SK-N-SH (cell line): ENCODE data around the gene MALRD1. TPM values are rescaled to one million over a fixed set of nuclear protein-coding genes. Genes with fewer than 3 reads are reported as not detected.

Experiments
- CTCF ChIA-PET: fragments of 300-600, 350-600 bp; formaldehyde crosslinking; extraction: SDS; loops from one replicate; lab custom pipeline; 2021; lab: Yijun Ruan, JAX
- POLR2A ChIA-PET: fragments of 350-600 bp; sonication (Branson Sonifier 250); formaldehyde crosslinking; extraction: SDS; loops from one replicate; lab custom pipeline; 2020; ENCODE audit warnings: antibody characterized with exemption, inconsistent platforms; lab: Yijun Ruan, JAX
- DNase-seq: peaks from one replicate; pipeline ENCODE4 v3.0.0; 2012
- H2AFZ ChIP-seq: fragments of 200-600 bp; sonication (generic); 2 replicates; pipeline ENCODE4 v1.8.1; 2016; ENCODE audit warnings: antibody characterized with exemption, mild to moderate bottlenecking, low read depth
- H3F3A ChIP-seq: fragments of 200-600 bp; sonication (generic); replicated peaks from 2 replicates; pipeline ENCODE3; 2016; ENCODE audit warnings: antibody characterized with exemption, mild to moderate bottlenecking; ENCODE audit not compliant: insufficient read depth
- H3K27ac ChIP-seq, 2 experiments: fragments of 200-500 bp in 1 of 2; fragments of 200-600 bp in 1 of 2; sonication (Bioruptor generic) in 1 of 2; sonication (generic), shearing (Covaris generic) in 1 of 2; 2 replicates each; pipeline versions ENCODE4 v1.5.1 to v1.6.1; 2014 to 2016; ENCODE audit warnings: low read depth in 2 of 2, inconsistent platforms in 1 of 2, low read length in 1 of 2, mild to moderate bottlenecking in 1 of 2, mixed read lengths in 1 of 2
- H3K27me3 ChIP-seq: fragments of 200-600 bp; sonication (generic), shearing (Covaris generic); 2 replicates; pipeline ENCODE4 v1.6.1; 2016; ENCODE audit warnings: mixed run types; ENCODE audit not compliant: insufficient read depth
- H3K36me3 ChIP-seq, 2 experiments: fragments of 200-500 bp in 1 of 2; fragments of 200-600 bp in 1 of 2; sonication (Bioruptor generic) in 1 of 2; sonication (generic) in 1 of 2; replicated peaks in 1 of 2; 2 replicates each; pipeline versions ENCODE3 to v1.5.1; 2014 to 2016; ENCODE audit warnings: low read length in 1 of 2, mild to moderate bottlenecking in 1 of 2; ENCODE audit not compliant: insufficient read depth in 2 of 2, control insufficient read depth in 1 of 2
- H3K4me1 ChIP-seq, 2 experiments: fragments of 200-500 bp in 1 of 2; fragments of 200-600 bp in 1 of 2; sonication (Bioruptor generic) in 1 of 2; sonication (generic), shearing (Covaris generic) in 1 of 2; 2 replicates each; pipeline versions ENCODE4 v1.5.1 to v1.6.1; 2014 to 2016; ENCODE audit warnings: low read depth in 1 of 2, low read length in 1 of 2, mixed run types in 1 of 2; ENCODE audit not compliant: insufficient read depth in 2 of 2, control insufficient read depth in 1 of 2
- H3K4me2 ChIP-seq: fragments of 200-600 bp; sonication (generic), shearing (Covaris generic); 2 replicates; pipeline ENCODE4 v1.6.1; 2017; ENCODE audit warnings: mixed run types
- H3K4me3 ChIP-seq, 2 experiments: fragments of 200-500 bp in 1 of 2; fragments of 200-600 bp in 1 of 2; sonication (Bioruptor generic) in 1 of 2; sonication (generic), shearing (Covaris generic) in 1 of 2; 2 replicates each; pipeline versions ENCODE4 v1.5.1 to v1.8.1; 2014 to 2016; ENCODE audit warnings: low read depth in 2 of 2, inconsistent platforms in 1 of 2, low read length in 1 of 2, mild to moderate bottlenecking in 1 of 2, mixed read lengths in 1 of 2, moderate library complexity in 1 of 2
- H3K79me2 ChIP-seq: fragments of 200-600 bp; sonication (generic); 2 replicates; pipeline ENCODE4 v1.8.1; 2017; ENCODE audit warnings: mild to moderate bottlenecking; ENCODE audit not compliant: insufficient read depth
- H3K9ac ChIP-seq: fragments of 200-600 bp; sonication (generic); 2 replicates; pipeline ENCODE4 v1.6.1; 2017; ENCODE audit warnings: mixed run types
- H3K9me2 ChIP-seq: fragments of 200-600 bp; sonication (generic); 2 replicates; pipeline ENCODE4 v1.6.1; 2017; ENCODE audit warnings: mixed run types
- H3K9me3 ChIP-seq: fragments of 200-600 bp; sonication (generic); 2 replicates; pipeline ENCODE4 v1.6.1; 2017; ENCODE audit warnings: mixed run types, mild to moderate bottlenecking, moderate library complexity
- H4K20me1 ChIP-seq: fragments of 200-600 bp; sonication (generic); 2 replicates; pipeline ENCODE4 v1.6.1; 2017; ENCODE audit warnings: mild to moderate bottlenecking, mixed run types; ENCODE audit not compliant: insufficient read depth
- CHD2 ChIP-seq: fragments of 150-350 bp; IDR thresholded peaks from 2 replicates; pipeline ENCODE4 v1.6.1; 2018; ENCODE audit warnings: low read length; ENCODE audit not compliant: partially characterized antibody
- CTCF ChIP-seq: fragments of 200-600 bp; sonication (generic); IDR thresholded peaks from 2 replicates; pipeline ENCODE4 v1.6.1; 2017; ENCODE audit warnings: antibody characterized with exemption, mild to moderate bottlenecking, moderate library complexity
- FOSL2 ChIP-seq: IDR thresholded peaks from 2 replicates; pipeline ENCODE4 v1.4.0; 2012; ENCODE audit warnings: low read depth, mild to moderate bottlenecking, moderate library complexity, borderline replicate concordance
- FOXJ3 ChIP-seq: sonication (generic); formaldehyde crosslinking; IDR thresholded peaks from 2 replicates; pipeline ENCODE4 v1.5.1; 2020; ENCODE audit warnings: mild to moderate bottlenecking, missing genetic modification reagents
- GABPA ChIP-seq: IDR thresholded peaks from 2 replicates; pipeline ENCODE4 v1.4.0; 2012; ENCODE audit warnings: low read depth, mild to moderate bottlenecking
- GATA2 ChIP-seq: sonication (generic); formaldehyde crosslinking; IDR thresholded peaks from 2 replicates; pipeline ENCODE4 v1.5.0; 2020; ENCODE audit warnings: mild to moderate bottlenecking, missing genetic modification reagents
- MEF2A ChIP-seq: IDR thresholded peaks from 2 replicates; pipeline ENCODE4 v1.4.0; 2012; ENCODE audit warnings: low read depth, borderline replicate concordance
- PBX3 ChIP-seq: IDR thresholded peaks from 2 replicates; pipeline ENCODE4; 2012
- RAD21 ChIP-seq: IDR thresholded peaks from 2 replicates; pipeline ENCODE4 v1.6.1; 2012; ENCODE audit warnings: mild to moderate bottlenecking, low read length
- RCOR1 ChIP-seq: fragments of 150-350 bp; IDR thresholded peaks from 2 replicates; pipeline ENCODE4 v1.6.1; 2017; ENCODE audit warnings: antibody characterized with exemption, low read length
- RFX5 ChIP-seq: IDR thresholded peaks from 2 replicates; pipeline ENCODE4 v1.6.1; 2012; ENCODE audit warnings: mild to moderate bottlenecking, improper control_type of control experiment, low read length
- SIN3A ChIP-seq: IDR thresholded peaks from 2 replicates; pipeline ENCODE4 v1.6.1; 2012; ENCODE audit warnings: low read depth, mild to moderate bottlenecking, low read length, moderate library complexity, borderline replicate concordance
- SMC3 ChIP-seq: IDR thresholded peaks from 2 replicates; pipeline ENCODE4 v1.6.1; 2012; ENCODE audit warnings: low read depth, low read length, improper control_type of control experiment
- TEAD4 ChIP-seq: IDR thresholded peaks from 2 replicates; pipeline ENCODE4 v1.4.0; 2012; ENCODE audit warnings: mild to moderate bottlenecking, borderline replicate concordance; ENCODE audit not compliant: insufficient read depth
- YY1 ChIP-seq: IDR thresholded peaks from 2 replicates; pipeline ENCODE4 v1.4.0; 2012; ENCODE audit warnings: low read depth, mild to moderate bottlenecking
- ZBTB33 ChIP-seq: IDR thresholded peaks from 2 replicates; pipeline ENCODE4 v1.4.0; 2012; ENCODE audit warnings: low read depth, borderline replicate concordance
- WGBS: methylation state at CpG from one replicate; pipeline ENCODE4 v1.1.6; 2017; ENCODE audit warnings: low lambda C conversion rate; 5-methylcytosine and 5-hydroxymethylcytosine counted together
- polyA plus RNA-seq, 3 experiments: library from polyadenylated mRNA; depleted of rRNA; stranded (reverse); fragments of >200 nt; gene quantifications; 2 replicates each; pipeline ENCODE4 v1.2.3, GENCODE V29; 2012
- TF ChIP-seq, protein P1 (sequence below): fragments of 150-350 bp; IDR thresholded peaks from 2 replicates; pipeline ENCODE4 v1.6.1; 2017; ENCODE audit warnings: antibody characterized with exemption, low read length, low read depth, borderline replicate concordance

MALRD1 gene
- polyA plus RNA-seq, 1 of the 3 experiments (the other 2 are of a cell fraction), result not detected

DNA sequence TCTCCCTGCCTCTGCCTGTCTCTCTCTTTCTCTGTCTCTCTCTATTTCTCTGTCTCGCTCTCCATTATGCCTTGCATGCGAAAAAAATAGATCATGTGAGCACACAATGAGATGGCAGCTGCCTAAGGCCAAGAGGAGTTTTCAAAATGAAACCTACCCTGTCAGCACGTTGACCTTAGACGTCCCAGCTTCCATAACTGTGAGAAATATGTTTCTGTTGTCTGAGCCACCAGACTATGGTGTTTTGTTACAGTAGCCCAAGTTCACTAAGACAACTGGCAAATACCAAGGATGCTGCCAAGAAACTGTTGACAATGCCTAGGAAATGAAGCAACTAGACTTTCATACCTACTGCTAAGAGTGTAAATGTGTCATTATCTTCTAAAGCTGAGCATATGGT, 697.1 kb downstream of the MALRD1 start:
- Histone ChIP-seq H3K9ac (no peak overlapping the region), H3K4me2 (no peak overlapping the region), H3K27ac (no peak overlapping the region), H4K20me1 (no peaks in the 10 kb centered on the region), H3K79me2 (no peaks in the 10 kb centered on the region), H3K36me3 (no peaks in the 10 kb centered on the region), H3F3A (no peaks in the 10 kb centered on the region), H3K4me3 (no peak overlapping the region), H3K9me3 (no peaks in the 10 kb centered on the region), H3K27me3 (no peaks in the 10 kb centered on the region), H3K4me1 (no peaks in the 10 kb centered on the region), H3K9me2 (no peaks in the 10 kb centered on the region), H2AFZ (no peak overlapping the region)
- CTCF ChIA-PET, result no interaction called here
- WGBS, result 69% methylated on average over 4 of the region's 4 CpGs
- TF ChIP-seq RCOR1 (no peak), ZBTB33 (no peak), CTCF (no peak), MEF2A (no peak), TEAD4 (no peak), RFX5 (no peak), FOXJ3 (CRISPR knock-in tag) (no peak), FOSL2 (no peak), PBX3 (no peak), YY1 (no peak), SMC3 (no peak), SIN3A (no peak), CHD2 (no peak), GABPA (no peak), GATA2 (CRISPR knock-in tag) (no peak), RAD21 (no peak)
- TF ChIP-seq, protein P1, sequence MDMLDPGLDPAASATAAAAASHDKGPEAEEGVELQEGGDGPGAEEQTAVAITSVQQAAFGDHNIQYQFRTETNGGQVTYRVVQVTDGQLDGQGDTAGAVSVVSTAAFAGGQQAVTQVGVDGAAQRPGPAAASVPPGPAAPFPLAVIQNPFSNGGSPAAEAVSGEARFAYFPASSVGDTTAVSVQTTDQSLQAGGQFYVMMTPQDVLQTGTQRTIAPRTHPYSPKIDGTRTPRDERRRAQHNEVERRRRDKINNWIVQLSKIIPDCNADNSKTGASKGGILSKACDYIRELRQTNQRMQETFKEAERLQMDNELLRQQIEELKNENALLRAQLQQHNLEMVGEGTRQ, result no peak
- POLR2A ChIA-PET, result no interaction called here
- no peak for DNase-seq
